Measurements from ENCODE around the gene DIS3L2.

- TF ChIP-seq POLR2A (IDR thresholded peaks at IDR 0.05; ENCODE audit: low read depth, low read length): no peak
- TF ChIP-seq CTCF (conservative IDR thresholded peaks at IDR 0.05; ENCODE audit: low read depth, low read length): no peak
- TF ChIP-seq USF2 (IDR thresholded peaks at IDR 0.05; ENCODE audit: low read depth, low read length): no peak
Observed at GRCh38 chr2:231930593-231931281, 30.8 kb upstream of the DIS3L2 start.
